ENCODE results near the gene TMEM18.

The TMEM18 gene

GRCh38 chr2:635687-636621 lies 41.3 kb downstream of the TMEM18 start:
- Histone ChIP-seq H3K9ac (ENCODE audit: low read length) (no peak overlapping the region), H3K27me3 (replicated peaks; ENCODE audit: insufficient read depth, low read length) (no peaks in the 10 kb centered on the region), H3K27ac (ENCODE audit: low read length) (no peak overlapping the region), H3K4me2 (ENCODE audit: low read depth, low read length) (no peak overlapping the region), H3K36me3 (replicated peaks; ENCODE audit: insufficient read depth, low read length) (no peaks in the 10 kb centered on the region), H3K4me1 (ENCODE audit: low read length) (no peaks in the 10 kb centered on the region), H3K4me3 (ENCODE audit: low read length) (no peak overlapping the region), H4K20me1 (ENCODE audit: insufficient read depth, low read length) (no peaks in the 10 kb centered on the region), H3K79me2 (ENCODE audit: low read length) (no peaks in the 10 kb centered on the region), H3K9me3 (replicated peaks; ENCODE audit: insufficient read depth, low read length) (no peaks in the 10 kb centered on the region), H3K9me2 (replicated peaks; ENCODE audit: insufficient read depth, low read length) (no peaks in the 10 kb centered on the region), H3F3A (ENCODE audit: insufficient read depth, low read length) (no peaks in the 10 kb centered on the region), H2AFZ (ENCODE audit: low read length) (no peak overlapping the region)
- no peak for DNase-seq
- TF ChIP-seq EZH2 (optimal IDR thresholded peaks at IDR 0.05; ENCODE audit: low read depth, low read length): no peak
- no peak for TF ChIP-seq CTCF (IDR thresholded peaks at IDR 0.05; ENCODE audit: low read length)
- no peak for TF ChIP-seq EZH2phosphoT487 (IDR thresholded peaks at IDR 0.05; ENCODE audit: low read length)

- Histone ChIP-seq H3F3A (ENCODE audit: insufficient read depth, low read length) (no peaks in the 10 kb centered on the region), H3K27ac (ENCODE audit: low read length) (no peak overlapping the region), H3K9ac (ENCODE audit: low read length) (no peak overlapping the region), H3K79me2 (ENCODE audit: low read length) (no peaks in the 10 kb centered on the region), H3K4me3 (ENCODE audit: low read length) (no peak overlapping the region), H4K20me1 (ENCODE audit: insufficient read depth, low read length) (no peaks in the 10 kb centered on the region), H3K9me3 (replicated peaks; ENCODE audit: insufficient read depth, low read length) (no peaks in the 10 kb centered on the region), H3K27me3 (replicated peaks; ENCODE audit: insufficient read depth, low read length) (no peaks in the 10 kb centered on the region), H3K36me3 (replicated peaks; ENCODE audit: insufficient read depth, low read length) (no peaks in the 10 kb centered on the region), H3K9me2 (replicated peaks; ENCODE audit: insufficient read depth, low read length) (no peaks in the 10 kb centered on the region), H3K4me1 (ENCODE audit: low read length) (no peaks in the 10 kb centered on the region), H2AFZ (ENCODE audit: low read length) (no peak overlapping the region), H3K4me2 (ENCODE audit: low read depth, low read length) (no peak overlapping the region)
- DNase-seq: no peak
- TF ChIP-seq CTCF (IDR thresholded peaks at IDR 0.05; ENCODE audit: low read length): no peak
- no peak for TF ChIP-seq EZH2phosphoT487 (IDR thresholded peaks at IDR 0.05; ENCODE audit: low read length)
- no peak for TF ChIP-seq EZH2 (optimal IDR thresholded peaks at IDR 0.05; ENCODE audit: low read depth, low read length)
Measured at GRCh38 chr2:634636-635388, 42.4 kb downstream of the TMEM18 start.

- H3K9ac ChIP-seq (ENCODE audit: low read length): no peak overlapping the region
- H3K4me3 ChIP-seq (ENCODE audit: low read length): no peak overlapping the region
- no peak overlapping the region for H3K27ac ChIP-seq (ENCODE audit: low read length)
- H3K9me3 ChIP-seq (replicated peaks; ENCODE audit: insufficient read depth, low read length): no peaks in the 10 kb centered on the region
- H3K9me2 ChIP-seq (replicated peaks; ENCODE audit: insufficient read depth, low read length): no peaks in the 10 kb centered on the region
- H3K27me3 ChIP-seq (replicated peaks; ENCODE audit: insufficient read depth, low read length): no peaks in the 10 kb centered on the region
- H2AFZ ChIP-seq (ENCODE audit: low read length): no peak overlapping the region
- H3K79me2 ChIP-seq (ENCODE audit: low read length): no peaks in the 10 kb centered on the region
- H3K4me2 ChIP-seq (ENCODE audit: low read depth, low read length): no peak overlapping the region
- no peaks in the 10 kb centered on the region for H3F3A ChIP-seq (ENCODE audit: insufficient read depth, low read length)
- H3K4me1 ChIP-seq (ENCODE audit: low read length): no peaks in the 10 kb centered on the region
- TF ChIP-seq CTCF (IDR thresholded peaks at IDR 0.05; ENCODE audit: low read length): no peak
- TF ChIP-seq EZH2 (optimal IDR thresholded peaks at IDR 0.05; ENCODE audit: low read depth, low read length): no peak
- no peak for TF ChIP-seq EZH2phosphoT487 (IDR thresholded peaks at IDR 0.05; ENCODE audit: low read length)
- no peak for DNase-seq
- H3K36me3 ChIP-seq (replicated peaks; ENCODE audit: insufficient read depth, low read length): no peaks in the 10 kb centered on the region
- no peaks in the 10 kb centered on the region for H4K20me1 ChIP-seq (ENCODE audit: insufficient read depth, low read length)
Measured at GRCh38 chr2:634041-634440, 43.2 kb downstream of the TMEM18 start.

All from MM.1S (cell line).